ENCODE results near the gene PARP6.

The PARP6 gene

GRCh38 chr15:72231833-72232478 is 40.4 kb downstream of the PARP6 start:
- H3K4me3 Mint-ChIP-seq: peak overlapping the region; percentile 96
- no peaks in the 10 kb centered on the region for H3K27me3 Mint-ChIP-seq
- peak overlapping the region; percentile 96 for H3K27ac Mint-ChIP-seq
- CTCF ChIA-PET: interaction anchor here (0.9 to 1.4 kb wide), 3 partner anchors 8 to 55 kb away, joined by 3 to 4 read pairs (median 3); no protein-coding TSS in a partner anchor
- H3K4me1 Mint-ChIP-seq: peaks cover 52% of the 10 kb centered on the region
- peak; percentile 68 for DNase-seq
- H3K36me3 Mint-ChIP-seq: peaks cover 26% of the 10 kb centered on the region
- no peaks in the 10 kb centered on the region for H3K9me3 Mint-ChIP-seq

- CTCF ChIA-PET: interaction anchor here (0.9 kb wide), 1 partner anchor 9 kb away, joined by 3 read pairs; no protein-coding TSS in a partner anchor
- peaks cover 50% of the 10 kb centered on the region for H3K4me1 Mint-ChIP-seq
- peak within 1 kb of the TSS; percentile 96 for H3K27ac Mint-ChIP-seq
- no peaks in the 10 kb centered on the region for H3K27me3 Mint-ChIP-seq
- peak within 1 kb of the TSS; percentile 96 for H3K4me3 Mint-ChIP-seq
- no peaks in the 10 kb centered on the region for H3K9me3 Mint-ChIP-seq
- H3K36me3 Mint-ChIP-seq: peaks cover 31% of the 10 kb centered on the region
- DNase-seq: peak; percentile 96
Observed at GRCh38 chr15:72231066-72231832, 41.1 kb downstream of the PARP6 start, which contains the start of gene PKM. Gene PKM (minus strand): TSS chr15:72231190. CDS start chr15:72219097, 12,093 bp downstream.

GRCh38 chr15:72230197-72231065 is 41.9 kb downstream of the PARP6 start:
- Mint-ChIP-seq H3K9me3 (no peaks in the 10 kb centered on the region), H3K4me1 (peaks cover 56% of the 10 kb centered on the region), H3K27me3 (no peaks in the 10 kb centered on the region), H3K36me3 (peaks cover 38% of the 10 kb centered on the region), H3K27ac (peak overlapping the region; percentile 96), H3K4me3 (peak overlapping the region; percentile 96)
- CTCF ChIA-PET: interaction anchor here (1.4 kb wide), 1 partner anchor 43 kb away, joined by 3 read pairs; no protein-coding TSS in a partner anchor
- DNase-seq: peak; percentile 87

GRCh38 chr15:72229947-72230196 is 42.5 kb downstream of the PARP6 start:
- H3K9me3 Mint-ChIP-seq: no peaks in the 10 kb centered on the region
- no peak for DNase-seq
- peaks cover 41% of the 10 kb centered on the region for H3K36me3 Mint-ChIP-seq
- peak overlapping the region; percentile 93 for H3K27ac Mint-ChIP-seq
- H3K4me3 Mint-ChIP-seq: peak overlapping the region; percentile 96
- peaks cover 55% of the 10 kb centered on the region for H3K4me1 Mint-ChIP-seq
- no peaks in the 10 kb centered on the region for H3K27me3 Mint-ChIP-seq
- CTCF ChIA-PET: interaction anchor here (1.4 kb wide), 1 partner anchor 43 kb away, joined by 3 read pairs; no protein-coding TSS in a partner anchor

- CTCF ChIA-PET: interaction anchor here (1.4 kb wide), 1 partner anchor 44 kb away, joined by 3 read pairs; no protein-coding TSS in a partner anchor
- H3K4me3 Mint-ChIP-seq: peak overlapping the region; percentile 96
- H3K4me1 Mint-ChIP-seq: peaks cover 56% of the 10 kb centered on the region
- H3K36me3 Mint-ChIP-seq: peaks cover 43% of the 10 kb centered on the region
- DNase-seq: peak; percentile 53
- H3K9me3 Mint-ChIP-seq: no peaks in the 10 kb centered on the region
- H3K27me3 Mint-ChIP-seq: no peaks in the 10 kb centered on the region
- peak overlapping the region; percentile 93 for H3K27ac Mint-ChIP-seq
Observed at GRCh38 chr15:72229076-72229946, 43.0 kb downstream of the PARP6 start.

- H3K27me3 Mint-ChIP-seq: no peaks in the 10 kb centered on the region
- peaks cover 57% of the 10 kb centered on the region for H3K36me3 Mint-ChIP-seq
- DNase-seq: no peak
- peak overlapping the region; percentile 96 for H3K4me3 Mint-ChIP-seq
- peak overlapping the region; percentile 93 for H3K27ac Mint-ChIP-seq
- H3K4me1 Mint-ChIP-seq: peaks cover 63% of the 10 kb centered on the region
- CTCF ChIA-PET: interaction anchor here (1.0 to 2.6 kb wide), 7 partner anchors 9 to 46 kb away, joined by 3 to 16 read pairs (median 8); no protein-coding TSS in a partner anchor
- H3K9me3 Mint-ChIP-seq: no peaks in the 10 kb centered on the region
Observed at GRCh38 chr15:72227720-72228119, 44.6 kb downstream of the PARP6 start.

- Mint-ChIP-seq H3K4me3 (peak overlapping the region; percentile 96), H3K4me1 (peaks cover 63% of the 10 kb centered on the region), H3K36me3 (peaks cover 62% of the 10 kb centered on the region), H3K27me3 (no peaks in the 10 kb centered on the region), H3K9me3 (no peaks in the 10 kb centered on the region), H3K27ac (peak overlapping the region; percentile 93)
- CTCF ChIA-PET: interaction anchor here (0.8 to 2.6 kb wide), 14 partner anchors 9 to 557 kb away, joined by 3 to 17 read pairs (median 4); no protein-coding TSS in a partner anchor
- peak; percentile 39 for DNase-seq
Observed at GRCh38 chr15:72227192-72227586, 45.2 kb downstream of the PARP6 start.

GRCh38 chr15:72223278-72223677 is 49.1 kb downstream of the PARP6 start:
- peak overlapping the region; percentile 28 for H3K27ac Mint-ChIP-seq
- peaks cover 78% of the 10 kb centered on the region for H3K36me3 Mint-ChIP-seq
- DNase-seq: no peak
- no peak overlapping the region for H3K4me3 Mint-ChIP-seq
- CTCF ChIA-PET: interaction anchor here (1.1 kb wide), 1 partner anchor 62 kb away, joined by 3 read pairs; no protein-coding TSS in a partner anchor
- no peaks in the 10 kb centered on the region for H3K9me3 Mint-ChIP-seq
- no peaks in the 10 kb centered on the region for H3K27me3 Mint-ChIP-seq
- H3K4me1 Mint-ChIP-seq: peaks cover 72% of the 10 kb centered on the region

GRCh38 chr15:72222393-72222792 is 50.0 kb downstream of the PARP6 start:
- CTCF ChIA-PET: interaction anchor here (1.1 kb wide), 1 partner anchor 63 kb away, joined by 3 read pairs; no protein-coding TSS in a partner anchor
- DNase-seq: no peak

GRCh38 chr15:72220687-72221086 is 51.7 kb downstream of the PARP6 start:
- Mint-ChIP-seq H3K9me3 (no peaks in the 10 kb centered on the region), H3K27ac (no peak overlapping the region), H3K4me1 (peaks cover 50% of the 10 kb centered on the region), H3K4me3 (no peak overlapping the region), H3K27me3 (no peaks in the 10 kb centered on the region), H3K36me3 (peaks cover 76% of the 10 kb centered on the region)
- CTCF ChIA-PET: interaction anchor here (1.2 kb wide), 1 partner anchor 21 kb away, joined by 4 read pairs; no protein-coding TSS in a partner anchor
- DNase-seq: no peak

More at GRCh38 chr15:72222393-72222792, 50.0 kb downstream of the PARP6 start:
- Mint-ChIP-seq H3K4me3 (no peak overlapping the region), H3K4me1 (peaks cover 65% of the 10 kb centered on the region), H3K36me3 (peaks cover 80% of the 10 kb centered on the region), H3K27me3 (no peaks in the 10 kb centered on the region), H3K9me3 (no peaks in the 10 kb centered on the region), H3K27ac (peak overlapping the region; percentile 60)

- H3K27me3 Mint-ChIP-seq: no peaks in the 10 kb centered on the region
- no peak overlapping the region for H3K4me3 Mint-ChIP-seq
- peaks cover 25% of the 10 kb centered on the region for H3K4me1 Mint-ChIP-seq
- DNase-seq: no peak
- peaks cover 70% of the 10 kb centered on the region for H3K36me3 Mint-ChIP-seq
- H3K9me3 Mint-ChIP-seq: no peaks in the 10 kb centered on the region
- CTCF ChIA-PET: interaction anchor here (4.6 kb wide), 1 partner anchor 9 kb away, joined by 17 read pairs; no protein-coding TSS in a partner anchor
- H3K27ac Mint-ChIP-seq: no peak overlapping the region
Observed at GRCh38 chr15:72217216-72217615, 55.1 kb downstream of the PARP6 start.

- Mint-ChIP-seq H3K9me3 (no peaks in the 10 kb centered on the region), H3K36me3 (peaks cover 70% of the 10 kb centered on the region), H3K27me3 (no peaks in the 10 kb centered on the region), H3K4me1 (peaks cover 15% of the 10 kb centered on the region), H3K4me3 (no peak overlapping the region), H3K27ac (no peak overlapping the region)
- CTCF ChIA-PET: interaction anchor here (1.0 to 4.6 kb wide), 3 partner anchors 10 to 15 kb away, joined by 3 to 17 read pairs (median 4); no protein-coding TSS in a partner anchor
- no peak for DNase-seq
Observed at GRCh38 chr15:72216079-72216478, 56.3 kb downstream of the PARP6 start.

Measured in activated naive CD4-positive, alpha-beta T cell treated with anti-CD3 and anti-CD28 coated beads, Interleukin-2, amount 10 ng/mL, durations not matched to agents 7 days and 5 days (primary cell).